Activated CD4-positive, alpha-beta T cell treated with anti-CD3 and anti-CD28 coated beads, Interleukin-2, Interleukin-6, amounts not matched to agents 100 ng/mL and 50 ng/mL, durations not matched to agents 16 hours and 8 hours (primary cell): Measurements from ENCODE around the gene ATG3.
"Not testable (repeated sequence)": the region's sequence is repeated elsewhere in the genome, so short reads cannot be mapped to it uniquely, and the experiment has no call there.

Experiments
- DNase-seq: peaks from one replicate; pipeline ENCODE4 v3.0.0-alpha.2; 2020

The ATG3 gene

GRCh38 chr3:112497897-112498548 is 63.7 kb downstream of the ATG3 start:
- DNase-seq, result peak; percentile 37

- no peak for DNase-seq
These were observed 65.2 kb downstream of the ATG3 start for GRCh38 chr3:112496366-112497067.

- not testable (repeated sequence) for DNase-seq
These were observed 67.4 kb downstream of the ATG3 start for GRCh38 chr3:112494448-112494767.

GRCh38 chr3:112492124-112492523 is 69.6 kb downstream of the ATG3 start:
- DNase-seq, result no peak

DNA sequence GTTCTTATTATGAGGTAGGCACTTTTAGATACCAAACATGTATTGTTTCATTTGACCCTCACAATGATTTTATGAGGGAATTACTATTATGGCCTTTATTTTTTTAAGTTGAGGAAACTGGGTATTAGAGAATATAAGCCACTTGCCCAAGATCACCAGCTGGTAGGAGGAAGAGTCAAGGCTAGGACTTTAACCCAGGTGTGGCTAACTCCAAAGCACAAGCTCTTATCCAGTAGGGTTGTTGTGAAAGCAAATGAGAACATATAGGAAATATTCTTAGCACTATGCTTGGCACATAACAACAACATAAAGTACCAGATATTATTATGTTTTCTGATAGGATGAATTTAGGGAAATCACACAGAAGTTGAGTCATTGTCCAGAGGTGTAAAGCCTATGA is 70.4 kb downstream of the ATG3 start:
- no peak for DNase-seq

- DNase-seq, result peak; percentile 30
These were observed 71.9 kb downstream of the ATG3 start for GRCh38 chr3:112489674-112490479.

DNA sequence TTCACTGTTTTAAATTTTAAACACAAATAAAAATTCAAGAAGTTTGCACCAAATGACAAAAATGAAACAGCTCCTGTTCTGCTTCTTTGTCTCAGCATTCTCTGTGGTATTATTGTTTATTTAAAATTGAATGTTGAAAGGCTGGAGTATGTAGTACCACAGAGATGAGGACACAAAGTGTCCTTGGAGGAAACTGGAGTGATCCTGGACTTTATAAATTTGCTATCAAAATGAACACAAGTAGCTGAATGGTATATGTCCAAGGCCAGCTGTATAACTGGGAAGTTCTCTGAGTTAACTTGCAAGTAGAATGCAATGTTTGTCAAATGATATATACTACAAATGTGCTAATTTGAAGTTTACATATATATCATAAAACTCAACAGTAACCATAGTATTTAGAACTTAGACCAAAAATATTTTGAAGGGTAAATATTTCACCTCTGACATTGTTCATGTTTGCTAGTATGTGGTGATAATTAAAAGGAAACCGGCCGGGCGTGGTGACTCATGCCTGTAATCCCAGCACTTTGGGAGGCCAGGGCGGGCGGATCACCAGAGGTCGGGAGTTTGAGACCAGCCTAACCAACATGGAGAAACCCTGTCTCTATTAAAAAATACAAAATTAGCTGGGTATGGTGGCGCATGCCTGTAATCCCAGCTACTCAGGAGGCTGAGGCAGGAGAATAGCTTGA is 74.8 kb downstream of the ATG3 start:
- DNase-seq, result no peak

DNA sequence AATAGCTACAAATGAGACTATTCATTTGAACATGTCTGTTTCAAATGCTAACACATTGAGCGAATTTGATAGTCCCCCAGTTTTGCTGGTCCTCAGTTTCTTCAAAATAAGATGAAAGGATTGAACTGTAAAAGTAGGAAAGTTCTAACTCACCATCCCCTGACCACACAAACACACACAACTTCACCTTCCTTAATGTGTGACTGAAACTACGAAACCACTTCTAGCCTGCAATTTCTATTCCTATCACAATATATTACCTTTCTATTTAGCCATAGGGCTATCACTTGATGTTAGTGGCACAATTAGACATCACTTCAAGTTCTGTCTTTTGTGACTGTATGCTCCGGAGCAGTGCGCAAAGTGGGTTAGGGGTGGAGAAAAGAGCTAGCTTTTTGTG is 77.4 kb downstream of the ATG3 start:
- no peak for DNase-seq

- no peak for DNase-seq
These were observed 79.1 kb downstream of the ATG3 start for GRCh38 chr3:112482675-112483074.
